Right cardiac atrium (tissue), 5 donors: ENCODE data around the gene BICD1. TPM values are rescaled to one million over a fixed set of nuclear protein-coding genes. Genes with fewer than 3 reads are reported as not detected.

Experiments
- ATAC-seq, 2 donors: fragments of 200-7000 bp; cut with Tn5 transposase; one replicate each; pipeline versions ENCODE4 v1.8.0 to v1.9.1; 2020; ENCODE audit warnings: moderate library complexity in 2 of 2, mild to moderate bottlenecking in 1 of 2
- DNase-seq, 3 donors: peaks; one replicate each; pipeline ENCODE4 v3.0.0-alpha.2; 2020
- H3K27ac ChIP-seq: one replicate; pipeline ENCODE4 v1.5.1; 2013; ENCODE audit warnings: mild to moderate bottlenecking, low read length, control low read depth, moderate library complexity
- H3K27me3 ChIP-seq: one replicate; pipeline ENCODE4 v1.6.1; 2013; ENCODE audit not compliant: control insufficient read depth, insufficient read depth
- H3K4me1 ChIP-seq: one replicate; pipeline ENCODE4 v1.6.1; 2013; ENCODE audit warnings: low read length; ENCODE audit not compliant: control insufficient read depth, insufficient read depth
- H3K4me3 ChIP-seq: one replicate; pipeline ENCODE4 v1.5.1; 2013; ENCODE audit warnings: low read length, control low read depth
- H3K9me3 ChIP-seq: one replicate; pipeline ENCODE4 v1.6.1; 2013; ENCODE audit warnings: low read length; ENCODE audit not compliant: control insufficient read depth
- WGBS: extraction: QIAGEN DNeasy Blood & Tissue Kit; methylation state at CpG from one replicate; pipeline ENCODE4 v1.1.7; 2013; 5-methylcytosine and 5-hydroxymethylcytosine counted together
- intact Hi-C, 4 donors: fragments of 100-400 bp; cut with DNase I; formaldehyde crosslinking; loops; one replicate each; pipeline versions ENCODE4 v1.11.0 to v1.14.0; 2022 to 2023
- polyA plus RNA-seq: library from polyadenylated mRNA; stranded (reverse); fragments of 200-250 nt; gene quantifications from one replicate; pipeline ENCODE4 v1.2.3, GENCODE V29; 2013
- total RNA-seq, 4 donors: library from RNA; stranded (reverse); fragmentation: NEBNext Ultra II Directional; extraction: Animal tissue kit (Norgen Biotek cat#: 25700); gene quantifications; one replicate each; pipeline ENCODE4 v1.2.1, GENCODE V29; 2021
- donor health status: healthy with polysubstance abuse.
- donor health status: DM: no; HTN: yes; CAD: no.
- donor health status: DM: no; HTN: no; CAD: no.
- donor health status: DM: no; HTN: yes; CAD: no; lungs with severe emphysema.
- donor health status: DM: yes; HTN: yes; CAD: no.

The BICD1 gene
- total and polyA plus RNA-seq, 5 donors = 3.1 to 12.8 (median 9.0) TPM

DNA sequence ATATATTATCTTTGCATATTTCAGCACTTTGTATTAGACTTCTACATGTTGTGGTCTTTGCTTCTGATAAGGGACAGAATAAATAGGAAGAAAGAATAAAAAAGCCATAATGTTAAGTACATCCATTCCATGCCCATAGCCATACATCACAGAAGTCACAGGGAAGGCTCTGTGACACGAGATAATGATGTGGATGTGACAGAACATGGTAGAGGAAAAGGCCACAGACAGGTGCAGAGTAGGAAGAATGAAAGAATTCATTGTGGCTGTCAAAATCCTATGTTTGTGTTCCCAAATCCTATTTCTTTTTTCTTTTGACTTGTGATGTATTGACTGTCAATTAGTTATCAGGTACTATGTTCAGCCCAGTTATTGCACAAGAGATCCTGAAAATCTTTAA lies 38.4 kb downstream of the BICD1 start:
- no peaks in the 10 kb centered on the region for H3K27me3 ChIP-seq
- no peaks in the 10 kb centered on the region for H3K4me1 ChIP-seq
- no peak for ATAC-seq
- no peak for DNase-seq
- intact Hi-C loops = no loop called here
- H3K4me3 ChIP-seq = no peak overlapping the region
- no peaks in the 10 kb centered on the region for H3K9me3 ChIP-seq
- 90% methylated on average over 1 of the region's 1 CpG for WGBS
- no peak overlapping the region for H3K27ac ChIP-seq

DNA sequence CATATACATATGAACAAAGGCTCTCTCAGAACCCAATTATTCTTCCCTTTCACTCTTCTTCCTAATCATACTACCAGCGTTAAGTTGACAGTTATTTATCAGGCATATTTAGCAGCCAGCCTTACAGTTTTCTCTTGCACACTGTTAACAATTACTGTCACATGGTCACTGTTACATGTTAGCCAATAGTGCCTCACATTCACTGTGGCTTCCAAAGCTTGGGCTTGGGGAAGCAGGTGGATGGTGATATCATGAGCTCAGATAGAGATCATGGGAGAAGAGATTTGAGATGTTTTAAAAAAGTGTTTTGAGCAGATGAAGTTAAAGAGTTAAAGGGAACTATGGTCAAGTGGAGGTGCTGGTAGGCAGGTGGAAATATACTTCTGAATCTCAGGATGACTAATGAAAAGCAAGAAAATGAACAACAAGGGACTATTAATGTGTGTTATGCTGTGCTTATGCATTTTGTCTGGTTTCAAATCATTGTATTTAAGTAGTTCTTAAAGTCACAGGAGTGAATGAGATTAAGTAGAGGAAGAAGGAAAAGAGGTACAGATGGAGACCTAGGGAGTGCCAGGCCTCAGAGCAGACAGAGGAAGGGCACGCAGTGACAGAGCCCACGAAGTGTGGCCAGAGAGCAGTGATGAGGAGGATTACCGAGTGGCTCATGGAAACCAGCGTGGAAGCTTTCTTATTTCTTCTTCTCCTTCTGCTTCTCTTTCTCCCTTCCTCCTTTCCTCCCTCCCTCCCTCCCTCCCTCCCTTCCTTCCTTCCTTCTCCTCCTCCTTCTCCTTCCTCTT lies 39.6 kb downstream of the BICD1 start:
- Histone ChIP-seq H3K27me3 (no peaks in the 10 kb centered on the region), H3K9me3 (no peaks in the 10 kb centered on the region), H3K4me3 (no peak overlapping the region), H3K27ac (no peak overlapping the region), H3K4me1 (no peaks in the 10 kb centered on the region)
- no peak for DNase-seq
- ATAC-seq = no peak
- 65% methylated on average over 5 of the region's 5 CpGs for WGBS
- intact Hi-C loops = no loop called here

DNA sequence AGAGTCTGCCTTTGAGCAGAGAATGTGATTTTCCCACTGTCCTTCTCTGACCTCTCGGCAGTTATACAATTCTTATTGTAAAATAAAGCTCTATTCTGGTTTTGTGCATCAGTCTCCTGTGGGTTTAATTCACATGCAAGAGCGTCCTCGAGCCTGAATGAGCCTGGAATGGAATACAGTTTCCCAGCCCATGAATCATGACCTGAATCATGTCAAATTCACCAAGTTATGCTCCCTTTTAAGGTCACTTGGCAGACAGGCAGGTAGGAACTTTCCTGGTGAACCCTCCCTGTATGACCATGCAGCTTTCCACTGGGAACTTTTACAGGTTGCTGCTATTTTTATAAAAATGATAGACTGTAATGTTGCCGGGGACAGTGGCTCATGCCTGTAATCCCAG lies 41.7 kb downstream of the BICD1 start:
- H3K4me3 ChIP-seq = no peak overlapping the region
- 94% methylated on average over 4 of the region's 4 CpGs for WGBS
- H3K9me3 ChIP-seq = no peaks in the 10 kb centered on the region
- H3K27ac ChIP-seq = no peak overlapping the region
- no peaks in the 10 kb centered on the region for H3K4me1 ChIP-seq
- intact Hi-C loops = no loop called here
- H3K27me3 ChIP-seq = no peaks in the 10 kb centered on the region
- ATAC-seq = no peak
- no peak for DNase-seq

DNA sequence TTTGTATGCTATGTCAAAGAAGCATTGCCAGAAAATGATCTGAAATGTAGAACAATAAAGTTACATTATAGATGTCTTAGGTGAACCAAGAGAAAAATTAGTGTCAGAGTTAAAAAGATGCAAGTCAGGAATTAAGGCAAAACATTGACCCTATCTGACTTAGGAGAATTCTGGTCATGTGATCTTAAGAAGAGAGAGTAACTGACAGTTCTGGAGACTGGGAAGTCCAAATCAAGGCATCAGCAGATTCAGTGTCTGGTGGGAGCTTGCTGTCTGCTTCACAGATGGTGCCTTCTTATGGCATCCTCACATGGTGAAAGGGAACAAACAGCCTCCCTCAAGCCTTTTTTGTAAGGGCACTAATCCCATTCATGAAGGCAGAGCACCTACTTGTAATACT lies 42.8 kb downstream of the BICD1 start:
- no peak for DNase-seq
- no peaks in the 10 kb centered on the region for H3K4me1 ChIP-seq
- intact Hi-C loops = no loop called here
- H3K27ac ChIP-seq = no peak overlapping the region
- no peak for ATAC-seq
- H3K4me3 ChIP-seq = no peak overlapping the region
- H3K9me3 ChIP-seq = no peaks in the 10 kb centered on the region
- no peaks in the 10 kb centered on the region for H3K27me3 ChIP-seq

- Histone ChIP-seq H3K9me3 (no peaks in the 10 kb centered on the region), H3K4me1 (no peaks in the 10 kb centered on the region), H3K27me3 (no peaks in the 10 kb centered on the region), H3K4me3 (no peak overlapping the region), H3K27ac (no peak overlapping the region)
- intact Hi-C loops = no loop called here
- no peak for ATAC-seq
- no peak for DNase-seq
- 92% methylated on average over 1 of the region's 1 CpG for WGBS
Measured at GRCh38 chr12:32151086-32151485, 44.4 kb downstream of the BICD1 start.

DNA sequence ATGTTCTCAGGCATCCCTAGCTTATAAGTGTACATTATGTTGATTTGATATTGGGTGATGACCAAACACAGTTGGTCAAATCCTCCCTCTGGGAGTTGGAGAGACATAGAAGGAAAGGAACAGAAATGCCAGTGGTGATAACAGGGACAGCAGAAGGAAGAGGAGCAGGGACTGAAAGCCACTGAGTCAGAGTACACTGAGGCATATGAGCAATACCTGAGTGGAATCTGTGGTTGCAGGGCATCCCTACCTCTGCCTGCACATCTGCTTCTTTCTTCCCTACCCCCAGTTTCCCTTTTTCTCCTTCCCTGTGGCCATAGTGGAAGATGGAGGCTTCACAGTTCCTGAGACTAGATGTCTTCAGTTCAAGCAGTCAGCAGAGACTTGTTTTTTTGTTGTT lies 44.9 kb downstream of the BICD1 start:
- Histone ChIP-seq H3K27me3 (no peaks in the 10 kb centered on the region), H3K27ac (no peak overlapping the region), H3K4me1 (no peaks in the 10 kb centered on the region), H3K4me3 (no peak overlapping the region), H3K9me3 (no peaks in the 10 kb centered on the region)
- intact Hi-C loops = no loop called here
- DNase-seq (no peak), ATAC-seq (no peak)

DNA sequence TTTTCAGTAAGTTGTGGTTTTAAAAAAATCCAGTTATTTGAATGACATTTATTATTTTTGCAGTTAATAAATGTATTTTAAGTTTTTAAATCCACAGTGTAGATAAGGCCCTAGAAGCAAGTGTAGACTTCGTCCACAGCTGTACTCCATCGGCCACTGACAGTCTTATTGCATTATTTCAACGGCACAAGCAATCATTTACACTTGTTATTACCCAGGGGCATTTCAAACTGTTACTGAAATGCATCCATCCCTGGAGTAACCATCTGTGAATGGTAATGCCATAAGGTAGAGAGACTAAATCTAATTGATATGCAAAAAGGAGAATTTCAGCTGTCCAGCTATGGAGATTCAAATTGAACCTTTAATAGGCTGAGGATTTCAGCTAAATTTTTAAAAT lies 48.4 kb downstream of the BICD1 start:
- Histone ChIP-seq H3K4me1 (no peaks in the 10 kb centered on the region), H3K9me3 (no peaks in the 10 kb centered on the region), H3K4me3 (no peak overlapping the region), H3K27ac (no peak overlapping the region), H3K27me3 (no peaks in the 10 kb centered on the region)
- ATAC-seq (no peak), DNase-seq (no peak)
- WGBS = 72% methylated on average over 3 of the region's 3 CpGs
- intact Hi-C loops = no loop called here

- Histone ChIP-seq H3K9me3 (no peaks in the 10 kb centered on the region), H3K4me3 (no peak overlapping the region), H3K27me3 (no peaks in the 10 kb centered on the region), H3K27ac (no peak overlapping the region), H3K4me1 (no peaks in the 10 kb centered on the region)
- intact Hi-C loops = no loop called here
- DNase-seq (no peak), ATAC-seq (no peak)
- WGBS = 40% methylated on average over 4 of the region's 4 CpGs
Measured at GRCh38 chr12:32155961-32156529, 49.4 kb downstream of the BICD1 start.

DNA sequence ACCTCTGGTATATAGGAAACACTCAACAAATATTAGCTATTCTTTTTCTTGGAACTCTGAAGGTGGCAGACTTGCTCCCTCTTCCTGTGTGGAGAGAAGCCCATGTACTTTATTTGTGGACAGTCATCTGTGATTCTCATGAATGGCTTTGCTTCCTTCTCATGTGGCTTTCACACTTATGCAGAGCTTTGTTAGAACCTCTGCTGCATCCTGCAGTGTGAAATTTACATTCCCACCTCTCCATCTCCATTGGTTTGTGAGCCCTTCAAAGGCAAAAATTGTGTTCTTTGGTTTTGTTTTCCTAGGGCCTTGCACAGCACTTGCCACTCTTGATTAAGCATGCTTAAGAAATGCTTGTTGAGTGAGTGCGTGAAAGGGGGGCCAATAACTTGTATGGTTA lies 51.9 kb downstream of the BICD1 start:
- intact Hi-C loops = no loop called here
- Histone ChIP-seq H3K27ac (no peak overlapping the region), H3K4me1 (no peaks in the 10 kb centered on the region), H3K27me3 (no peaks in the 10 kb centered on the region), H3K4me3 (no peak overlapping the region), H3K9me3 (no peaks in the 10 kb centered on the region)
- no peak for ATAC-seq
- no peak for DNase-seq
- 97% methylated on average over 1 of the region's 1 CpG for WGBS

DNA sequence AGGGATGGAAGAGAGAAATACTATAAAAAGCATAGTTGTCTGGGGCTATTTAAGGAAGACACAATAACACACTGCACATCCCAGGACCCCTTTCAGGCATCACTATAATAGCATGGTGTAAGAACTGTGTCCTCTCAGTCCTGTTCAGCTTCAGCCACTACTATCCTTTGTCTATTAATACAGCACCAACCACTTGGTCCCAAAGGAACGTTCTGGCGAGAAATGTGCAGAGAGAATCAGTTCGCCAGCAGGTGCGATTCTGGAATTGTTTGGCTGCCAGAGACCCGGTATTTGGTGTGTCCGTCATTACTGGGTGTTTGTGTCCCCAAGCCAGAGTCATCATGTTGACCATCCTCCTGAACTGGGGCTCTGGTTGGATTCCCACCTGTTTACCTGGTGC lies 52.7 kb downstream of the BICD1 start:
- intact Hi-C loops = no loop called here
- WGBS = 95% methylated on average over 6 of the region's 6 CpGs
- Histone ChIP-seq H3K4me3 (no peak overlapping the region), H3K4me1 (no peaks in the 10 kb centered on the region), H3K9me3 (no peaks in the 10 kb centered on the region), H3K27ac (no peak overlapping the region), H3K27me3 (no peaks in the 10 kb centered on the region)
- DNase-seq (no peak), ATAC-seq (no peak)

- no peak for ATAC-seq
- Histone ChIP-seq H3K9me3 (no peaks in the 10 kb centered on the region), H3K27me3 (no peaks in the 10 kb centered on the region), H3K27ac (no peak overlapping the region), H3K4me3 (no peak overlapping the region), H3K4me1 (no peaks in the 10 kb centered on the region)
- intact Hi-C loops = no loop called here
- 78% methylated on average over 3 of the region's 3 CpGs for WGBS
- DNase-seq = no peak
Measured at GRCh38 chr12:32159925-32160324, 53.3 kb downstream of the BICD1 start.

DNA sequence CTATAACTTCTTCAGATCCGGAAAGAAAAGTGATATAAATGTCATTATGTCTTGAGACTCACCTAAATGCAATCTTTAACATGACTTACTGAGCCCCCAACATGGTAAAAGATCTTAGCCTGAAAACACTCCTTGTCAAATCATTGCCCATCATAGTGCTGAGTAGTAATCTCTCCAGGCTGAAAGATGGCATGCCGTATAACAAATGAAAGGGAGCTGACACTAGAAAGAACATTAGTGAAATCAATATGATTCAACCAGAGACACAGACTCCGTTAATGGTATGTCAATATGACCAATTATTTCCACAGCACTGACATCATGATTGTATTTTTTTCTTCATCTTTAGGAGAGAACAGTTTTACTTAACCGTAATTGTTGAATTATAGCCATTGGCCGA lies 54.4 kb downstream of the BICD1 start:
- no peak overlapping the region for H3K27ac ChIP-seq
- DNase-seq = no peak
- no peaks in the 10 kb centered on the region for H3K27me3 ChIP-seq
- no peaks in the 10 kb centered on the region for H3K4me1 ChIP-seq
- ATAC-seq = no peak
- no peak overlapping the region for H3K4me3 ChIP-seq
- H3K9me3 ChIP-seq = no peaks in the 10 kb centered on the region
- intact Hi-C loops = no loop called here
- WGBS = 91% methylated on average over 5 of the region's 5 CpGs
